K562 (cell line): ENCODE results near the gene FCSK. TPM values are rescaled to one million over a fixed set of nuclear protein-coding genes. Genes with fewer than 3 reads are reported as not detected.

Experiments
- E2F3 ChIP-seq: fragments of 250-450 bp; sonication (Bioruptor Pico); IDR thresholded peaks from 2 replicates; pipeline ENCODE4 v1.4.0; 2020; ENCODE audit warnings: mild to moderate bottlenecking
- ETV6 ChIP-seq, 3 experiments: fragments of 150-350 bp in 1 of 3; sonication (generic) in 1 of 3; formaldehyde crosslinking in 1 of 3; IDR thresholded peaks; 2 replicates each; pipeline versions ENCODE4 v1.6.1 to v1.8.0; 2014 to 2022; ENCODE audit warnings: borderline replicate concordance in 2 of 3, low read depth in 2 of 3, antibody characterized with exemption in 1 of 3, low read length in 1 of 3, mild to moderate bottlenecking in 1 of 3, missing genetic modification reagents in 1 of 3
- GABPA ChIP-seq: fragments of 200-800 bp; sonication (Bioruptor generic); conservative IDR thresholded peaks from 2 replicates; pipeline ENCODE4 v1.6.1; 2016; ENCODE audit warnings: low read depth, missing genetic modification characterization, missing compliant biosample characterization
- HDAC2 ChIP-seq: fragments of 450-650 bp; IDR thresholded peaks from 2 replicates; pipeline ENCODE4 v1.6.1; 2016; ENCODE audit warnings: mild to moderate bottlenecking
- RBM17 ChIP-seq: fragments of 200-400 bp; formaldehyde crosslinking; IDR thresholded peaks from 2 replicates; pipeline ENCODE4 v1.6.1; 2017; ENCODE audit warnings: low read depth, mild to moderate bottlenecking, low read length, borderline replicate concordance
- SIRT6 ChIP-seq: IDR thresholded peaks from one replicate; pipeline ENCODE4 v1.6.1; 2012; ENCODE audit warnings: low read depth, mild to moderate bottlenecking, control low read depth, inconsistent platforms, low read length, moderate library complexity
- polyA plus RNA-seq, 8 experiments: library from polyadenylated mRNA; depleted of rRNA in 4 of 8; stranded (reverse) in 5 of 8; unstranded in 3 of 8; fragments of >200 nt; fragmentation: Nextera tagmentation in 2 of 8; fragmentation: Illumina TruSeq in 1 of 8; extraction: Ambion mirVana in 2 of 8; extraction: Trizol in 1 of 8; gene quantifications; 2 replicates each; pipeline versions ENCODE4 v1.2.1 to v1.2.3, GENCODE V29; 2011 to 2014; ENCODE audit warnings: inconsistent platforms in 1 of 8, missing spikeins in 1 of 8
- total RNA-seq, 7 experiments: library from RNA; depleted of rRNA in 6 of 7; stranded (reverse); fragments of >200 nt in 6 of 7; fragmentation: Illumina TruSeq in 2 of 7; extraction: Trizol in 2 of 7; gene quantifications; 2 replicates each; pipeline versions ENCODE4 v1.2.1 to v1.2.3, GENCODE V29; 2011 to 2021; ENCODE audit warnings: low replicate concordance in 1 of 7
- TF ChIP-seq, protein P1 (sequence below): sonication (generic); formaldehyde crosslinking; IDR thresholded peaks from 2 replicates; pipeline ENCODE4 v1.8.0; 2022; ENCODE audit warnings: mild to moderate bottlenecking, missing genetic modification reagents, borderline replicate concordance
- TF ChIP-seq, protein P2 (sequence below), 2 experiments: fragments of 450-650 bp in 1 of 2; sonication (generic) in 1 of 2; formaldehyde crosslinking in 1 of 2; IDR thresholded peaks; 2 replicates each; pipeline versions ENCODE4 v1.7.1 to v1.9.0; 2016 to 2022; ENCODE audit warnings: inconsistent platforms in 1 of 2, mild to moderate bottlenecking in 1 of 2, missing genetic modification reagents in 1 of 2
- TF ChIP-seq, protein P3 (sequence below): fragments of 250-450 bp; sonication (Bioruptor Pico); IDR thresholded peaks from 2 replicates; pipeline ENCODE4 v1.5.0; 2021; ENCODE audit warnings: mild to moderate bottlenecking, moderate library complexity

Gene FCSK
- total and polyA plus RNA-seq, 9 of the 15 experiments (the other 6 are each of a cell fraction or from before 2014, with no cell fraction given): 0.92 to 18.6 (median 8.3) TPM

DNA sequence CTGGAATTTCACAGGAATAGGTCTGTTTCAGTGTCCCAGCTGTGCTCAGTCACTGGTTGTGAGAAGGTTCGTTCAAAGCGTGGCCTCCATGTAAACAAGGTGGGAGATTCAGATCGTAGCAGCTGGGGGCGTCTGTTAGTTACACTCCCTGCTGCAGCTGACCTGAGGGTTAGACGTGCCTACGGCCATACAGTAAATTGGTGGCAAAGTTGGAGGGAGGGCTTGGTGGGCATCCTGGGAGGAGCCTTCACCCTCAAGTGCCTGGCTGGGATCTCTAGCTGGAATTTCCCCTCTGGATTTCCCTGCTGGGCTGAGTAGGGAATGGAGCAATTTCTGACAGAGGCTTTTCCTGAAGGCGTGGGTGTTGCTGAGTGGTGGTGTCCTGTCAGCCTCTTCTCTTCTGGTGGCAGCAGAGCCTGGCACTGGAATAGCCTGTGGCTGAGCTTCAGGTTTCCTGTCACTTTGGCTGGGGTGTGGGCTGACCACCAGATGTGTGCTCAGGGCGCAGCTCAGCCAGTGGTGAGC, 6.4 kb downstream of the FCSK start (continued):
- TF ChIP-seq, protein P1, sequence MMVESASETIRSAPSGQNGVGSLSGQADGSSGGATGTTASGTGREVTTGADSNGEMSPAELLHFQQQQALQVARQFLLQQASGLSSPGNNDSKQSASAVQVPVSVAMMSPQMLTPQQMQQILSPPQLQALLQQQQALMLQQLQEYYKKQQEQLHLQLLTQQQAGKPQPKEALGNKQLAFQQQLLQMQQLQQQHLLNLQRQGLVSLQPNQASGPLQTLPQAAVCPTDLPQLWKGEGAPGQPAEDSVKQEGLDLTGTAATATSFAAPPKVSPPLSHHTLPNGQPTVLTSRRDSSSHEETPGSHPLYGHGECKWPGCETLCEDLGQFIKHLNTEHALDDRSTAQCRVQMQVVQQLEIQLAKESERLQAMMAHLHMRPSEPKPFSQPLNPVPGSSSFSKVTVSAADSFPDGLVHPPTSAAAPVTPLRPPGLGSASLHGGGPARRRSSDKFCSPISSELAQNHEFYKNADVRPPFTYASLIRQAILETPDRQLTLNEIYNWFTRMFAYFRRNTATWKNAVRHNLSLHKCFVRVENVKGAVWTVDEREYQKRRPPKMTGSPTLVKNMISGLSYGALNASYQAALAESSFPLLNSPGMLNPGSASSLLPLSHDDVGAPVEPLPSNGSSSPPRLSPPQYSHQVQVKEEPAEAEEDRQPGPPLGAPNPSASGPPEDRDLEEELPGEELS (CRISPR knock-in tag): no peak
- no peak for TF ChIP-seq HDAC2
- no peak for TF ChIP-seq E2F3 (CRISPR knock-in tag)
- TF ChIP-seq, protein P2, sequence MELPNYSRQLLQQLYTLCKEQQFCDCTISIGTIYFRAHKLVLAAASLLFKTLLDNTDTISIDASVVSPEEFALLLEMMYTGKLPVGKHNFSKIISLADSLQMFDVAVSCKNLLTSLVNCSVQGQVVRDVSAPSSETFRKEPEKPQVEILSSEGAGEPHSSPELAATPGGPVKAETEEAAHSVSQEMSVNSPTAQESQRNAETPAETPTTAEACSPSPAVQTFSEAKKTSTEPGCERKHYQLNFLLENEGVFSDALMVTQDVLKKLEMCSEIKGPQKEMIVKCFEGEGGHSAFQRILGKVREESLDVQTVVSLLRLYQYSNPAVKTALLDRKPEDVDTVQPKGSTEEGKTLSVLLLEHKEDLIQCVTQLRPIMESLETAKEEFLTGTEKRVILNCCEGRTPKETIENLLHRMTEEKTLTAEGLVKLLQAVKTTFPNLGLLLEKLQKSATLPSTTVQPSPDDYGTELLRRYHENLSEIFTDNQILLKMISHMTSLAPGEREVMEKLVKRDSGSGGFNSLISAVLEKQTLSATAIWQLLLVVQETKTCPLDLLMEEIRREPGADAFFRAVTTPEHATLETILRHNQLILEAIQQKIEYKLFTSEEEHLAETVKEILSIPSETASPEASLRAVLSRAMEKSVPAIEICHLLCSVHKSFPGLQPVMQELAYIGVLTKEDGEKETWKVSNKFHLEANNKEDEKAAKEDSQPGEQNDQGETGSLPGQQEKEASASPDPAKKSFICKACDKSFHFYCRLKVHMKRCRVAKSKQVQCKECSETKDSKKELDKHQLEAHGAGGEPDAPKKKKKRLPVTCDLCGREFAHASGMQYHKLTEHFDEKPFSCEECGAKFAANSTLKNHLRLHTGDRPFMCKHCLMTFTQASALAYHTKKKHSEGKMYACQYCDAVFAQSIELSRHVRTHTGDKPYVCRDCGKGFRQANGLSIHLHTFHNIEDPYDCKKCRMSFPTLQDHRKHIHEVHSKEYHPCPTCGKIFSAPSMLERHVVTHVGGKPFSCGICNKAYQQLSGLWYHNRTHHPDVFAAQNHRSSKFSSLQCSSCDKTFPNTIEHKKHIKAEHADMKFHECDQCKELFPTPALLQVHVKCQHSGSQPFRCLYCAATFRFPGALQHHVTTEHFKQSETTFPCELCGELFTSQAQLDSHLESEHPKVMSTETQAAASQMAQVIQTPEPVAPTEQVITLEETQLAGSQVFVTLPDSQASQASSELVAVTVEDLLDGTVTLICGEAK (IDR thresholded peaks at IDR 0.05): no peak
- TF ChIP-seq, protein P2 (CRISPR knock-in tag; IDR thresholded peaks at IDR 0.05): no peak
- TF ChIP-seq GABPA (tag): no peak
- no peak for TF ChIP-seq RBM17
- TF ChIP-seq SIRT6: no peak
- no peak for TF ChIP-seq ETV6 (IDR thresholded peaks at IDR 0.05; ENCODE audit: borderline replicate concordance in 1 of 2, low read depth in 2 of 2, low read length in 1 of 2)
- no peak for TF ChIP-seq ETV6 (CRISPR knock-in tag; IDR thresholded peaks at IDR 0.05; ENCODE audit: borderline replicate concordance)
- TF ChIP-seq, protein P3, sequence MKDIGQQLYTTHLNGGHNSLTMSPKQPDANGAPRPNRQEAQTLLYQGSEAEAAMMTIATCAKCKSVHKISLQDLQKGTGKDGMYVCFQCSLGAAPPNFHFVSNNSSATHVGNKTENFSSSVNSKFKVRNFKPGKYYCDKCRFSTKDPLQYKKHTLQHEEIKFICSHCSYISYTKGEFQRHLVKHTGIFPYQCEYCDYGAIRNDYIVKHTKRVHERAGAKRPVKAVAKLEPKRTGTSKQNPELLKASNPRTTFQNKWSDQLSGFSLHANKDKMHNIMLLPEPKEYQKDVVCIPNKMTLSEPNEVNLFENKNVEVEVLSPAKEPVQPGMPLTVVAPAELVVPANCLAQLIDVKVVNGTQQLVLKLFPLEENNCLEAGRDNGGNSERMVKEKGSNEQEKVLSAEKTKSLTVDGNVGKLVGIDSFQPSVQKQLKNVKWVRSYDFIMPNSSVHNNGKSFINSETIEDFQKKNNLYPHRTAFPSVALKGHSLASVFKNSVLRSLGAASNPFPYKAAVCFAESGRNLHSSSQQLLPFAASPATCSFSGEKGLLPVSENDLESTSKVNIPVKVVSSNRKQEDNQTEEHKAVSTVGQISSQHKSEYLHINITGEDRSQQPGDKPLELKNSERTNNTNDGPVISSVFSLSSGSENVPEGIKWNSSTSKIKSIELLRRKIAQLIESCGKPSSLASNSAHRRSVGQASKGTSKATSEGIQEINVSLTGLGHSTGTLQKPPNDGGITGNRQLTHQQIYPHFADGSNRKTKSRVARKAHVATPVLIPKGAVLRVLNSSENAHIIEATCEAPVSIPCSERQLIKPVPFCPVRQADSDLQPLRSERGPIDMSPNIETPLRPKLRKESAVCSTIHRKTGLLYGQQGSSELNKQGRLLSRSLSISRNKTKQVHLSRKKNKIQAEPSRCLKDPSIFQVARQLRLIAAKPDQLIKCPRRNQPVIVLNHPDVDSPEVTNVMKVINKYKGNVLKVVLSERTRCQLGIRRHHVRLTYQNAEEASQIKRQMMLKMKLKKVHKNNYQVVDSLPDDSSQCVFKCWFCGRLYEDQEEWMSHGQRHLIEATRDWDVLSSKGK (CRISPR knock-in tag): no peak
